22Rv1 (cell line): Measurements from ENCODE around the gene TALDO1.

Experiments used
- CTCF ChIP-seq: fragments of 450-650 bp; IDR thresholded peaks from 2 replicates; pipeline ENCODE4 v1.5.1; 2017; ENCODE audit warnings: mild to moderate bottlenecking
- ZFX ChIP-seq: fragments of 450-650 bp; IDR thresholded peaks from 2 replicates; pipeline ENCODE4 v1.6.1; 2017; ENCODE audit warnings: antibody characterized with exemption, borderline replicate concordance

DNA sequence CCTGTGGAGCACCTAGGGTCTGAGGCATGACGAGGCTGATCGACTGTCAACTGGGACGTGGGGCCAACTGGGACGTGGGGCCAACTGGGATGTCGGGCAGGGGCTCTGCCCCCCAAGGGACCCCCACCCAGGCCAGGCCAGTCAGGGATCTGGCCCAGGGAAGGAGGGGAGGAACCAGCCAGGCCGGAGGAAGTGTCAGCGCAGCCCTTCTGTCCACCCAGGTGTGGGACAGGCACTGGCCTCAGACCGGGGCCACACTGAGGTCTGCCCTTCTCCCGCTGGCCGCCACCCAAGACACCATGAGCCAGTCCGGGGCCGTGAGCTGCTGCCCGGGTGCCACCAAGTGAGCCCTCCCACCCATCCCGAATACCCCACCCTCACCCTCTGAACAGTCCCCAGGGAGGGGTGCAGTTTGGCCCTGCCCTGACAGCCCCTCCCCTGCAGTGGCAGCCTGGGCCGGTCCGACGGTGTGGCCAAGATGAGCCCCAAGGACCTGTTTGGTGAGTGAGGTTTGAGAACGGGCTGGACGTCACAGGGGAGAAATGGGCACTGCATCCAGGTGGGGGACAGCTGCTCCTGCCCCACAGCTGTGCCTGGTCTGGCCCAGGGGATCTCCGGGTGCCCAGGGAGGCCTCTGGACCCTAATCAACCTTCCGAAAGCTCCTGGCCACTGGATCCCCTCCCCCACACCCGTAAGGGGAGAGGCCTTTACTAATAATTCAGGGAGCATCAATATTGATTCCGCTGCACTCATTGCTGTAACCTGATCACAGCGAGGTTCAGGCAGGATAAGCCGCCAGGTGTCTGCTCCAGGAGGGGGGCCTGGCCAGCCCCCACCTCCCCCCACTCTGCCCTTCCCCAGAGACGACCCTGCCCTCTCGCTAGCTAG lies 37.9 kb upstream of the TALDO1 start:
- no peak for TF ChIP-seq CTCF
- TF ChIP-seq ZFX, result no peak
